GM23338 (cell line): ENCODE measurements around the gene SMPDL3A. TPM values are rescaled to one million over a fixed set of nuclear protein-coding genes. Genes with fewer than 3 reads are reported as not detected.

ENCODE experiments used
- ATAC-seq: fragments of 200-7000 bp; cut with Tn5 transposase; 3 replicates; pipeline ENCODE4 v1.9.1; 2020
- DNase-seq: peaks from one replicate; pipeline ENCODE4 v3.0.0-alpha.2; 2015; ENCODE audit warnings: low spot score
- H2AFZ ChIP-seq: fragments of 200-600 bp; sonication (generic); 2 replicates; pipeline ENCODE4 v1.8.0; 2016; ENCODE audit warnings: antibody characterized with exemption, mild to moderate bottlenecking, moderate library complexity
- H3F3A ChIP-seq: fragments of 200-600 bp; sonication (generic); replicated peaks from 2 replicates; pipeline ENCODE4 v1.8.0; 2017; ENCODE audit warnings: antibody characterized with exemption, mixed run types, low read depth
- H3K27ac ChIP-seq: fragments of 200-600 bp; sonication (generic); 2 replicates; pipeline ENCODE4 v1.6.1; 2016; ENCODE audit warnings: low read depth
- H3K27me3 ChIP-seq: fragments of 200-600 bp; sonication (generic); 2 replicates; pipeline ENCODE4 v1.8.0; 2016; ENCODE audit warnings: mild to moderate bottlenecking, mixed run types, moderate library complexity; ENCODE audit not compliant: insufficient read depth
- H3K36me3 ChIP-seq: fragments of 200-600 bp; sonication (generic); 2 replicates; pipeline ENCODE4 v1.8.0; 2016; ENCODE audit warnings: mild to moderate bottlenecking; ENCODE audit not compliant: insufficient read depth
- H3K4me1 ChIP-seq: fragments of 200-600 bp; sonication (generic); 2 replicates; pipeline ENCODE4 v1.8.0; 2016; ENCODE audit warnings: mild to moderate bottlenecking, moderate library complexity; ENCODE audit not compliant: insufficient read depth
- H3K4me2 ChIP-seq: fragments of 200-600 bp; sonication (generic); 2 replicates; pipeline ENCODE4 v1.7.1; 2017; ENCODE audit warnings: mixed run types
- H3K4me3 ChIP-seq: fragments of 200-600 bp; sonication (generic); 2 replicates; pipeline ENCODE4 v1.6.1; 2016; ENCODE audit warnings: mixed run types
- H3K79me2 ChIP-seq: fragments of 200-600 bp; sonication (generic); replicated peaks from 2 replicates; pipeline ENCODE4 v1.8.0; 2017; ENCODE audit warnings: mild to moderate bottlenecking; ENCODE audit not compliant: insufficient read depth
- H3K9me2 ChIP-seq: fragments of 200-600 bp; sonication (generic); 2 replicates; pipeline ENCODE4 v1.8.0; 2017; ENCODE audit not compliant: insufficient read depth
- H4K20me1 ChIP-seq: fragments of 200-600 bp; sonication (generic); replicated peaks from 2 replicates; pipeline ENCODE4 v1.8.0; 2017; ENCODE audit warnings: mild to moderate bottlenecking; ENCODE audit not compliant: insufficient read depth
- H3K27ac Mint-ChIP-seq: 2 replicates; pipeline ENCODE4 v1.8.0; 2020; ENCODE audit warnings: inconsistent platforms, mild to moderate bottlenecking, moderate library complexity, mixed read lengths
- H3K27me3 Mint-ChIP-seq: 3 replicates; pipeline ENCODE4 v1.8.0; 2022; ENCODE audit warnings: low read depth, mild to moderate bottlenecking, moderate library complexity, mixed read lengths, inconsistent platforms; ENCODE audit not compliant: insufficient read depth, poor library complexity
- H3K36me3 Mint-ChIP-seq: 3 replicates; pipeline ENCODE4 v1.8.0; 2021; ENCODE audit warnings: low read depth, mild to moderate bottlenecking, inconsistent platforms, moderate library complexity, mixed read lengths
- H3K4me1 Mint-ChIP-seq: 3 replicates; pipeline ENCODE4 v1.8.0; 2020; ENCODE audit warnings: mild to moderate bottlenecking, inconsistent platforms, mixed read lengths
- H3K4me3 Mint-ChIP-seq: 3 replicates; pipeline ENCODE4 v1.8.0; 2021; ENCODE audit warnings: moderate library complexity, mild to moderate bottlenecking, inconsistent platforms, mixed read lengths
- H3K9me3 Mint-ChIP-seq: 3 replicates; pipeline ENCODE4 v1.8.0; 2020; ENCODE audit warnings: moderate library complexity, mild to moderate bottlenecking, inconsistent platforms, mixed read lengths
- CREB1 ChIP-seq: fragments of 250-450 bp; sonication (Bioruptor Pico); IDR thresholded peaks from 2 replicates; pipeline ENCODE4 v1.5.0; 2020; ENCODE audit warnings: low read depth, mild to moderate bottlenecking, moderate library complexity
- CTCF ChIP-seq, 2 experiments: fragments of 200-600 bp in 1 of 2; sonication (generic) in 1 of 2; conservative IDR thresholded peaks; 2 replicates each; pipeline versions ENCODE4 v1.5.1 to v1.6.1; 2016 to 2017; ENCODE audit warnings: antibody characterized with exemption in 2 of 2, low read depth in 2 of 2, mild to moderate bottlenecking in 2 of 2, moderate library complexity in 1 of 2
- EZH2 ChIP-seq: fragments of 200-600 bp; sonication (generic); IDR thresholded peaks from one replicate; pipeline ENCODE4 v1.8.0; 2017; ENCODE audit warnings: antibody characterized with exemption, mild to moderate bottlenecking, low read depth; ENCODE audit not compliant: unreplicated experiment
- EZH2phosphoT487 ChIP-seq: fragments of 200-600 bp; sonication (generic); IDR thresholded peaks from one replicate; pipeline ENCODE4 v1.8.1; 2018; ENCODE audit warnings: antibody characterized with exemption; ENCODE audit not compliant: unreplicated experiment
- JUNB ChIP-seq: IDR thresholded peaks from one replicate; pipeline ENCODE4 v1.6.1; 2016; ENCODE audit warnings: antibody characterized with exemption; ENCODE audit not compliant: unreplicated experiment
- NANOG ChIP-seq: IDR thresholded peaks from 2 replicates; pipeline ENCODE4 v1.6.1; 2016; ENCODE audit warnings: antibody characterized with exemption, borderline replicate concordance
- POLR2AphosphoS5 ChIP-seq: IDR thresholded peaks from 2 replicates; pipeline ENCODE4 v1.6.1; 2016; ENCODE audit warnings: antibody characterized with exemption, low read depth
- REST ChIP-seq: IDR thresholded peaks from one replicate; pipeline ENCODE4 v1.6.1; 2018; ENCODE audit warnings: antibody characterized with exemption; ENCODE audit not compliant: unreplicated experiment
- ZNF114 ChIP-seq: fragments of 250-450 bp; sonication (Bioruptor Pico); IDR thresholded peaks from 2 replicates; pipeline ENCODE4 v1.5.0; 2020; ENCODE audit warnings: mild to moderate bottlenecking, moderate library complexity
- ZNF331 ChIP-seq: fragments of 250-450 bp; sonication (Bioruptor Pico); IDR thresholded peaks from 2 replicates; pipeline ENCODE4 v1.5.0; 2020; ENCODE audit warnings: low read depth, mild to moderate bottlenecking, moderate library complexity
- ZNF462 ChIP-seq: fragments of 250-450 bp; sonication (Bioruptor Pico); IDR thresholded peaks from 2 replicates; pipeline ENCODE4 v1.5.0; 2020; ENCODE audit warnings: mild to moderate bottlenecking, moderate library complexity
- polyA plus RNA-seq: library from polyadenylated mRNA; unstranded; fragments of >200 nt; fragmentation: Nextera tagmentation; extraction: Ambion mirVana; gene quantifications from 2 replicates; pipeline ENCODE4 v1.2.1, GENCODE V29; 2016
- total RNA-seq: library from RNA; depleted of rRNA; stranded (reverse); fragments of >200 nt; shearing (Covaris generic); gene quantifications from 2 replicates; pipeline ENCODE4 v1.2.3, GENCODE V29; 2014
- TF ChIP-seq, protein P1 (sequence below): IDR thresholded peaks from 2 replicates; pipeline ENCODE4 v1.6.1; 2016; ENCODE audit warnings: antibody characterized with exemption

SMPDL3A gene
- total and polyA plus RNA-seq, 2 experiments from 2014 or later = 3.5 to 6.3 TPM

DNA sequence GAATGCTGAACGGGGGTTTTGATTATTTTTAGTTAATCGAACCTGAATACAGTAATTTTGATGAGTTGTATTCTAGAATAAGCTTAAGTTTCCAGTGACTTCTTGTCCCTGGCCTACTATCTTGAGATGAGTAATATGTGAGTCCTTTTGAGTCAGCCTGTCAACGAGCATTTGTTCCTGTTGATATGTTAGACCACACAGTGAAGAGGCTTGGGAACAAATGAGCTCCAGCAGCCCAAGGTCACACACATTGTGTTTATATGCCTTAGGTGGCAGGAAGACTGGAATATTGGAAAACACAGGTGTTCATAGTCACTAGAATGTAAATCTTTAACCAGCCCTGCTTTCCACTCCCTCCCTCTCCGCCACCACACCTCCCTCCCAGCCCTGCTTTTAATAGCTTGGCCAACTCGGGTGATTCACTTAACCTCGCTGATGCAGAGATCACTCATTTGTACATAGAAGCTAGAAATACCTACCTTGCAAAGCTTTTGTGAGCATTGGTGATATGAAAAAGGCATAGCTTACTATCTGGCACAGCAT, 9.1 kb downstream of the SMPDL3A start (continued):
- no peak for TF ChIP-seq EZH2phosphoT487
- no peak for TF ChIP-seq CREB1 (CRISPR knock-in tag)
- TF ChIP-seq NANOG = no peak
- TF ChIP-seq JUNB = no peak
- no peak for TF ChIP-seq EZH2
- no peak for TF ChIP-seq REST
- no peak for TF ChIP-seq CTCF (conservative IDR thresholded peaks at IDR 0.05; ENCODE audit: low read depth in 2 of 2)
- TF ChIP-seq POLR2AphosphoS5 = no peak

- Histone ChIP-seq H3K27me3 (no peaks in the 10 kb centered on the region), H3K9me2 (no peaks in the 10 kb centered on the region), H2AFZ (no peak overlapping the region), H3K4me1 (no peaks in the 10 kb centered on the region), H3K4me2 (no peak overlapping the region), H3K4me3 (no peak overlapping the region), H3F3A (no peaks in the 10 kb centered on the region), H4K20me1 (no peaks in the 10 kb centered on the region), H3K79me2 (no peaks in the 10 kb centered on the region), H3K36me3 (no peaks in the 10 kb centered on the region), H3K27ac (no peak overlapping the region)
- H3K4me3 Mint-ChIP-seq = no peak overlapping the region
- H3K9me3 Mint-ChIP-seq = no peaks in the 10 kb centered on the region
- H3K4me1 Mint-ChIP-seq = peaks cover 9% of the 10 kb centered on the region; the same call in 2 of the 3 replicates
- no peak overlapping the region for H3K27ac Mint-ChIP-seq
- H3K36me3 Mint-ChIP-seq = no peaks in the 10 kb centered on the region
- DNase-seq (no peak), ATAC-seq (no peak)
- H3K27me3 Mint-ChIP-seq = no peaks in the 10 kb centered on the region
- no peak for TF ChIP-seq ZNF331
- TF ChIP-seq ZNF114 (CRISPR knock-in tag) = no peak
- TF ChIP-seq EZH2 = no peak
- no peak for TF ChIP-seq CREB1 (CRISPR knock-in tag)
- no peak for TF ChIP-seq ZNF462
- TF ChIP-seq, protein P1, sequence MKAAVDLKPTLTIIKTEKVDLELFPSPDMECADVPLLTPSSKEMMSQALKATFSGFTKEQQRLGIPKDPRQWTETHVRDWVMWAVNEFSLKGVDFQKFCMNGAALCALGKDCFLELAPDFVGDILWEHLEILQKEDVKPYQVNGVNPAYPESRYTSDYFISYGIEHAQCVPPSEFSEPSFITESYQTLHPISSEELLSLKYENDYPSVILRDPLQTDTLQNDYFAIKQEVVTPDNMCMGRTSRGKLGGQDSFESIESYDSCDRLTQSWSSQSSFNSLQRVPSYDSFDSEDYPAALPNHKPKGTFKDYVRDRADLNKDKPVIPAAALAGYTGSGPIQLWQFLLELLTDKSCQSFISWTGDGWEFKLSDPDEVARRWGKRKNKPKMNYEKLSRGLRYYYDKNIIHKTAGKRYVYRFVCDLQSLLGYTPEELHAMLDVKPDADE = no peak
- TF ChIP-seq EZH2phosphoT487 = no peak
These were observed 10.2 kb downstream of the SMPDL3A start for GRCh38 chr6:122799140-122799745.
